NAMALWA (cell line): Measurements from ENCODE around the gene CCN2.
"Not testable (repeated sequence)": the region's sequence is repeated elsewhere in the genome, so short reads cannot be mapped to it uniquely, and the experiment has no call there.

Experiments
- DNase-seq: peaks from one replicate; pipeline ENCODE4 v3.0.0-alpha.2; 2015; ENCODE audit warnings: low spot score

Gene CCN2

GRCh38 chr6:131909408-131910218, 41.6 kb downstream of the CCN2 start:
- DNase-seq, result peak; percentile 91

- not testable (repeated sequence) for DNase-seq
Observed at GRCh38 chr6:131908787-131909186, 42.4 kb downstream of the CCN2 start.

GRCh38 chr6:131903734-131904133, 47.4 kb downstream of the CCN2 start:
- not testable (repeated sequence) for DNase-seq

- DNase-seq, result not testable (repeated sequence)
Observed at GRCh38 chr6:131901326-131901873, 49.8 kb downstream of the CCN2 start.

GRCh38 chr6:131900231-131900630, 50.9 kb downstream of the CCN2 start:
- no peak for DNase-seq

GRCh38 chr6:131898718-131899117, 52.5 kb downstream of the CCN2 start:
- no peak for DNase-seq
